ENCODE data around the gene ISG20.

ISG20 gene

GRCh38 chr15:88695101-88695500 is 56.3 kb downstream of the ISG20 start:
- DNase-seq: no peak

DNA sequence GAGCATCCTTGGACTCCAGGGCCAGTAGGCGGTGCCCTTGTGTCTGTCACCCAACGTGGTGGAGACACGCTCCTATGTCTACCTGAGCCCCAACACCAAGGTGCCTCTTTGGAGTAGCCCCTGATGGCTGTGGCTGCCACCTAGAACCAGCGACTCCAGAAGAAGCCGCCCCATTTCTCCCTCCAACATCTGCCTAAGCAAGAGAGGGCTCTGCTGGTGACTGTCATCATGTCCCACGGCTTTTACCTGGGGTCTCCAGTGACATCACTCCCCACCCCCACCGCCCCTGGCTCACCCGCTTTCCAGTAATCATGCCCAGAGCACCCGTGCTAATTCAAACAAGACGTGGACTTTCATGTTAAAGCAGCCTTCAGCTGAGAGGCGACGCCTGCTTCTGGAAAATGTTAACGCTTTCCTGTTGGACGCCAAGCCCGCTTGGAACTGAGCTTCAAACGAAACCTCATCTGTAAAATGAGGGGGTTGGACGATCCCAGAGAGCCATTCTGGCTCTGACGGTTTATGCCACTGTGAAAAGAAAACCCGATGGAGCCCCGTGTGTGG is 57.0 kb downstream of the ISG20 start:
- DNase-seq: no peak

GRCh38 chr15:88696254-88696653 is 57.4 kb downstream of the ISG20 start:
- DNase-seq: no peak

GRCh38 chr15:88697276-88697675 is 58.5 kb downstream of the ISG20 start:
- no peak for DNase-seq

GRCh38 chr15:88699861-88700260 is 61.0 kb downstream of the ISG20 start:
- DNase-seq: no peak

DNA sequence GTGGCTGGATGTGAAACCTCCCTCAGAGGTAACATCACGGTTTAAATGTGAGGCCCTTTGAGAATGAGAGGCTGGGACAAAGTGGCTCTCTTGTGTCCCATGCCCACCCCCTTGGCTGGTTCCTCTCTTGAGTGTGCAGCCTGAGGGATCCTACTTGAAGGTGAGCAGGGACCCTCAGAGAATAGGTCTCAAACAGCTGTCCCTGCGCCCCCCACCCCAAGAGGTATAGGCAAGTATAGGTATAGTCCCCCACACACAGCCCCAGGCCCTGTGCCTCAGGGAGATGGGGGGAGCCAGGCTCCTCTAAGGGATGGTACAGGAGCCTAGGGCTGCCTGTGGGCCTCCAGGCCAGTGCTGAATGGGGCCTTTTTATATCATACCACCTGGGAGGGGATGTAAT is 61.9 kb downstream of the ISG20 start:
- no peak for DNase-seq

GRCh38 chr15:88701561-88702095 is 62.8 kb downstream of the ISG20 start:
- no peak for DNase-seq

DNA sequence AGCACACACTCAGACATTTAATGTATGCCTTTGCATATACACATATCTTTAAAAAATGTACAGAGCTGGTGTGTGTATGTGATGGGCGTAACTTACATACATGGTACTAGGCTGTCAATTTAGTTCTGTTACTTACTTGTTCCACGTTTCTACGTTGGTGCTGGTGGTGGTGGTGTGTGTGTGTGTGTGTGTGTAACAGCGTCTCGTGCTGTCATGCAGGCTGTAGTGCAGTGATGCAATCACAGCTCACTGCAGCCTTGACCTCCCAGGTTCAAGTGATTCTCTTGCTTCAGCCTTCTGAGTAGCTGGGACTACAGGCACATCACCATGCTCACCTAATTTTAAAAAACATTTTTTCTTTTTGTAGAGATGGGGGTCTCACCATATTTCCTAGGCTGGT is 64.2 kb downstream of the ISG20 start:
- DNase-seq: no peak

DNA sequence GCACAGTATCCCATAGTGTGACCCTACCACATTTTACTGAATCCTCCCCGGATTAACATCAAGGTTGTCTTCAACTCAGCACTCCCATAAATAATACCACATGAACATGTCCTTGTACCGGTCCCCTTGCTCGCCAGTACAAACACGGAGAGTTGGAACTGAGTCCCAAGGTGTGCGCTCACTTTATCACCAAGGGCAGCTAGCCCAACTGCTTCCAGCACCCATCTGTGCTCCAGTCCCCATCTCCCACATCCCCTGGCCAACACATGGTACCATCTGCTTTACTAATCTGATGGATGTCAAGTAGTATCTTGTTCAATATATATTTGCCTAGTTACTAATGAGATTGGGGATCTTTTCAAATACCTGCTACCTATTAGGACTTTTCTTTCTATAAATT is 64.7 kb downstream of the ISG20 start:
- no peak for DNase-seq

DNA sequence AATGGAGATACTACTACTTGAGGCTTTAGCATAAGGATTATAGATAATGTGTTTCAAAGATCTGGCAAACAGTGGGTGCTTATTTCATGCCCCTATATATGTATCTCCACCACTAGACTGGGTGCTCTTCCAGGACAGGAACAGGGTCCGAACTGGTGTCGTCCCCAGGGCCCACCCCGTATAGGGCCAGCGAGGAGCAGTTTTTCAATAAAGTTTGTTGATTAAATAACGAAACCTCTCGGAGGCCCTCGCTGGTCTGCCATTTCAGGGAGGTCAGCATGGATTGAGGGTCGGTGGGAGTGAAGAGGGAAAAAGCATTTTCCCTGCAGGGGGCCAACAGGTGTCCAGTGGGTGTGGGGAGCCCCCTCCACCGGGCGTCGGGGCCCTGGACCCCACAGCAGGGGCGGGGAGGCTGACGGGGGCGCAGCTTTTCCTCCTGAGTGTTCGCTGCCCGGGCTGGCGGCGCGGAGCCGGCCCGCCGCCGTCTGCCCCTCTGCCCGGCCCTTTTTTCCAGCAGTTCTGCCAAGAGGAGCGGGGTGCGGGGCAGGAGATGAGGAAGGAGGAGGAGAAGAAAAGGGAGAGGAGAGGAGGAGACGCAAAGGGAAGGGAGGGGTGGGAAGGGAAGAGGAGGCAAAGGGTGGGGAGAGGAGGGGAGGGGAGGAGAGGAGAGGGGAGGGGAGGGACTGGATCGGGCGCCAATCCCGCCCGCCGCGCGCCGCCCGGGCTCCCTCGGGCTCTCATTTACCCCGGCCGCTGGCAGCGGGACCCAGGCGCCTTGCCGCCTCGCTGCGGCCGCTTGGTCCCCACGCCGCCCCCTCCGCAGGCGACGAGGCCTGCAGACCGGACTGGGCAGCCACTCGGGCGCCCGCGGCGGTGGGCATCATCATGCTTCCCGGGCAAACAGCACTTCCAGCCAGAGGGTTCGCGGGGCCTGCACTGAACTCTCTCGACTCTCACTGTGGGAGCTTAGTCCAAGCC is 66.3 kb downstream of the ISG20 start:
- no peak for DNase-seq

- no peak for DNase-seq
These were observed 67.0 kb downstream of the ISG20 start for GRCh38 chr15:88705769-88706165.
